ENCODE results near the gene EEPD1. TPM values are rescaled to one million over a fixed set of nuclear protein-coding genes. Genes with fewer than 3 reads are reported as not detected.

EEPD1 gene
- total RNA-seq, 2 experiments from 2014 or later = 1.2 to 1.3 TPM

DNA sequence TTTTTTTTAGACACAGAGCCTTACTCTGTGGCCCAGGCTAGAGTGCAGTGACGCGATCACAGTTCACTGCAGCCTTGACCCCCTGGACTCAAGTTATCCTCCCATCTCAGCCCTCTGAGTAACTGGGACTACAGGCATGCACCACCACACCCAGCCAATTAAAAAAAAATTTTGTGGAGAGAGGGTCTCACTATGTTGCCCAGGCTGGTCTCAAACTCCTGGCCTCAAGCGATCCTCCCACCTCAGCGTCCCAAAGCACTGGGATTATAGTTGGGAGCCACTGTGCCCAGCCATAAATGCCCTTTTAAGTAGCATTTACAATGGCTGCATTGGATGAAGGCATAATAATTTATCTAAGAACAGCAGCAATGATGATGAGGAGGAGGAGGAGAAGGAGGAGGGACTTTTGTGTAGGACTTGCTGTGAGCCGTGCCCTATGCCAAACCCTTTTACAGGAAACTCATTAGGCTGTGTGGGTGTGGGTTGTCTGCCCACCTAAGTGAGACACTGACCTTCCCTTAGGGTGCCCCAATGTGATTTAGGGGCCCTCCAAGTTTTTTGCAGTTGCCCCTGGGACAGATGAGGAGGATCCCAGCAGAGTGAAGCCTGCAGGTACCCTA, 51.1 kb downstream of the EEPD1 start:
- Mint-ChIP-seq H3K4me3 (no peak overlapping the region), H3K27me3 (no peaks in the 10 kb centered on the region), H3K27ac (no peak overlapping the region), H3K36me3 (no peaks in the 10 kb centered on the region), H3K4me1 (ENCODE audit: low read depth) (peaks cover 42% of the 10 kb centered on the region), H3K9me3 (no peaks in the 10 kb centered on the region)
- CTCF ChIA-PET = no interaction called here
- DNase-seq = no peak
- POLR2A ChIA-PET = no interaction called here
- intact Hi-C loops (cut with micrococcal nuclease) = no loop called here

DNA sequence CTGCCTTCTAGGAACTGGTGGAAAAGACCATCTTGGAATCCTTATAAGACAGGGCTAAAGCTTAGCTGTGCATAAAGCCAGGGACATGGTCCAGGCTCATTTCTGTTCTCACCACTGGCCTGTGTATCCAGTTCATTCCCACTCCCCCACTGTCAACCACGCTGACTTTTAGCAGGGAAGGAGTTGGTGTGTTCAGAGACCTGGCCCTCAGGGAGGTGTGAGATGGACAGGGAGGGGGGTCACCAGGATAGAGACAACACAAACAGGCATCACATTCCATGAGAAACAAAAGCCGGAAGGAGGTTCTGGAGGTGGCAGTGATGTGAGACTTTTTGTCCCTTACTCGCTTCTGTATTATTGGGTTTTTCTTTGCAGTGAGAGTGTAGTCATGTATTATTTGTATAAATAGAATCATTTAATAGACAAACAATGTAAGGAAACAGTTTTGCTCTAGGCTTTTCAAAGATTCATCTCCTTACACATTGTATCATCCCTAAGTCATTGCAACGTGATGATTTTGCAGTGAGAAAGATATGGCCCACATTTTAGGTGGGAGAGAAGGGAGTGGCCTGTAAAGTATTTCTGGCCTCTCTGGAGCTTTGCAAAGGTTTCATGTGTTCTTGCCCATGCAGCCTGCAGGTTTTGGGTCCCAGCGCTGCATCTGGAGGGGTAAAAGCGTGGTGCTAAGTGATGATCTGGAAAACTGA, 52.0 kb downstream of the EEPD1 start:
- Mint-ChIP-seq H3K9me3 (no peaks in the 10 kb centered on the region), H3K27ac (no peak overlapping the region), H3K4me3 (no peak overlapping the region), H3K4me1 (ENCODE audit: low read depth) (peaks cover 48% of the 10 kb centered on the region), H3K36me3 (no peaks in the 10 kb centered on the region), H3K27me3 (no peaks in the 10 kb centered on the region)
- ChIA-PET CTCF (no interaction called here), POLR2A (no interaction called here)
- intact Hi-C loops (cut with micrococcal nuclease) = loop anchor here (5.0 kb wide), 1 partner anchor 82 kb away; no protein-coding TSS in a partner anchor
- DNase-seq = no peak

DNA sequence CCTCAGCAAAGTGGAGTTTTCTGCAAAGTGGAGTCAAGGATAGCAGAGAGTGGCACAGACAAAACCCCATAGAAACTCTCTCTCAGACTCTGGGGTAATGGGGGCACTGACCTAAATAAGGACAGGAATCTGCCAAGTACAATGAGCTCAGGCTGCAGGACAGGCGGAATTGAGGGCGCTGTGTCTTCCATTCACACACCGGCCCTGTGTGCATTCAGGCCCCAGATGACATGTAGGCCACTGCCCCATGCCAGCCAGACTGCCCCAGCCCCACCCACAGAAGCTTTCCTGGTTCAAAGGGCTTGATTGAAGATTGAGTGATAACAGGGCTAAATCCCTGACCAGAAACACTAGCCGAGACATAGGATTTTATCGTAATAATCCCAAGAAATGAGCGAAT, 52.7 kb downstream of the EEPD1 start:
- ChIA-PET CTCF (no interaction called here), POLR2A (no interaction called here)
- no peak overlapping the region for H3K27ac Mint-ChIP-seq
- DNase-seq = no peak
- peaks cover 53% of the 10 kb centered on the region for H3K4me1 Mint-ChIP-seq (ENCODE audit: low read depth)
- intact Hi-C loops (cut with micrococcal nuclease) = loop anchor here (5.0 kb wide), 1 partner anchor 81 kb away; no protein-coding TSS in a partner anchor
- no peaks in the 10 kb centered on the region for H3K36me3 Mint-ChIP-seq
- H3K9me3 Mint-ChIP-seq = no peaks in the 10 kb centered on the region
- no peaks in the 10 kb centered on the region for H3K27me3 Mint-ChIP-seq
- no peak overlapping the region for H3K4me3 Mint-ChIP-seq

DNA sequence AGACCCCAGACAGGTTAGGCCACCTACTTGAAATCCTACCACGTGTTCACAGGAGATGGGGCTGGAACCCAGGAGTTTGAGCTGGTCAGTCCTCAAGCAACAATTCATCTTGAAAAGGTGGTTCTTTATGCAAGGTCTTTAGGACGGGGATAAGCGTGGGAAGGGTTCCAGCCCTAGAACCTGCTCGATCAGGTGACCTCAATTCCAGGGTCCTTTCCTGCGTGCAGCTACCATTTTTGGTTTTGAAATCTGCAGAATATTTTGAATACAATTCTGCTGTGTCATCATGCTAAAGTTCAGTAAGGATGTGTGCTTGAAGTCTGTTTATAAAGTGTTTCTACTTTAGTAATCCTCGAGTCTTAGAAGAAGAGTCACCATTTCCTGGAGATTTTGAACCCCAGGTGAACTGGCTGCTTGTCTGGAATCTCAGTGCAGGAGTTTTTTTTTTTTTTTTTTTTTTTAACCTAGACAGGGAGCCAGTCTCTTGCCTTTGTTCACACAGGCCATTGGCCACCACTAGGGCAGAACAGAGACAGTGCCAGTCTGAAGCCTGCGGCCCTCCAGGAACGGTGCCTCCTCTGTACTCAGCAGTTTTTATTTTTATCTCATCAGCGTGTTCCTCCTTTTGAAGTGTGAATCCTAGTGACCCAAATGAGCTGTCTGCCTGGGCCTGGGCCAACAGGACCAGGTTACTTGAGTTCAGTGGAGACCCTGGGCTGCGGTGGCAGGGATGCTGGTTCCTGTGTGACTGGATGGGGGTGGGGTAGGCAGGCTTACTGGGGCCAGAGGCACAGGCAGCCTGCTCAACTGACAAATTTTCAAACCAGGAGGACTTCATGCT, 54.6 kb downstream of the EEPD1 start:
- H3K27ac Mint-ChIP-seq = peak overlapping the region; percentile 42
- no peak overlapping the region for H3K4me3 Mint-ChIP-seq
- peaks cover 45% of the 10 kb centered on the region for H3K4me1 Mint-ChIP-seq (ENCODE audit: low read depth)
- ChIA-PET POLR2A (interaction anchor here (0.6 kb wide), 1 partner anchor 35 kb away, joined by 5 read pairs; no protein-coding TSS in a partner anchor), CTCF (interaction anchor here (0.8 kb wide), 1 partner anchor 46 kb away, joined by 3 read pairs; no protein-coding TSS in a partner anchor)
- DNase-seq = peak; percentile 47
- H3K27me3 Mint-ChIP-seq = no peaks in the 10 kb centered on the region
- H3K36me3 Mint-ChIP-seq = no peaks in the 10 kb centered on the region
- intact Hi-C loops (cut with micrococcal nuclease) = loop anchor here (5.0 kb wide), 1 partner anchor 80 kb away; no protein-coding TSS in a partner anchor
- H3K9me3 Mint-ChIP-seq = no peaks in the 10 kb centered on the region

DNA sequence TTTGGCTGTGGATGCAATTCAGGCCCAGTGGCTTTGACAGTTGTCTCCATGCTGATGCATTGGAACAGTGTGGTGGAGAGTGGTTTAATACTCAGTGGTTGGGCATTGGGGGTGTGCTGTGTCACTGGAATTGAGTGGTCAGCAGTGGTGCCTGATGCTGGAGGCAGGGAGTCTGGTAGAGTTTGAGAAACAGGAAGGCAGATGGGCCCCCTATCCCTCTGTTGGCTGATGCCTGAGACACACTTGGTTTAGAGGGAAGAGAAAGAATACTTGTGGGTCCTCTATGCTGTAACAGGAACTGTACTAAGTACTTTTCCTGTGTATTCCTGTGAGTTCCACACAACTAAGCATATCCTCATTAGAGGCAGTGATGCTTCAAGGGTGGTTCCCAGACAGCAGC, 55.4 kb downstream of the EEPD1 start:
- ChIA-PET POLR2A (no interaction called here), CTCF (no interaction called here)
- no peaks in the 10 kb centered on the region for H3K27me3 Mint-ChIP-seq
- H3K9me3 Mint-ChIP-seq = no peaks in the 10 kb centered on the region
- H3K4me3 Mint-ChIP-seq = no peak overlapping the region
- no peak for DNase-seq
- H3K27ac Mint-ChIP-seq = no peak overlapping the region
- H3K4me1 Mint-ChIP-seq (ENCODE audit: low read depth) = peaks cover 40% of the 10 kb centered on the region
- intact Hi-C loops (cut with micrococcal nuclease) = loop anchor here (5.0 kb wide), 1 partner anchor 79 kb away; no protein-coding TSS in a partner anchor
- H3K36me3 Mint-ChIP-seq = no peaks in the 10 kb centered on the region

DNA sequence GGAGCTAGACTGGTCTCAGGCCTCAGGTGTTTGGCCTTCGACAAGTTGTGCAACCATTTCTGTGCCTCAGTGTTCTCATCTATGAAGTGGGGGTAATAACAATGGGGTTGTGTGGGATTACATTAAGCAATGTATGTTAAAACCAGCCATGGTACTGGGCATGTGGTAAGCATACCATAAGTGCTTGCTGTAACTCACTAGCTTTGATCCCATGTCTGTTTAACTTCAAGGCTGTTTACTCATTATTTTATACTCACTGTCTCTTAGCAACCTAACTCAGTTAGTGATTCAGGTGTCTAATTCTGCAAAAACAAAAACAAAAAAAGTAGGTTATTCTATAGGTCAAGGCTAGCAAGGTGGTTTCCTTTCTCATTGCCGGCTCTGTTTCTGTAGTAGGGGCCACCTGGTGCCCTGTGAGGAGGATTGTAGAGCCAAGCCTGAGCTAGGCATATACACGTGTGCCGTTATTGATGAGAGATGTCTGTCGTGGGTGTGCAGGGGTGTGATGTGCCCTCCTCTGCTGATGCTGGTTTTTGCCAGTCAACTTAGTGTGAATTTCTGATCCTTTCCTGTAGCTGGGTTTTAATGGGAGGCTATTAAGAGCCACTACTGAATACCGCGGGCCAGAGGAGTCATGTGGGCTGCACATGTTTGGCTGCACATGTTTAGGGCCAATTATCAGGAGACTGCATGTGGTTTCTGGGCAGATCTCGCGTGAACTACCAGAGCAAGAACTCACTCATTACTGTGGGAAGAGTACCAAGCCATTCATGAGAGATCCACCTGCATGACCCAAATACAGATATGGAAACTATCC, 56.2 kb downstream of the EEPD1 start:
- H3K9me3 Mint-ChIP-seq = no peaks in the 10 kb centered on the region
- ChIA-PET POLR2A (no interaction called here), CTCF (no interaction called here)
- no peak for DNase-seq
- no peak overlapping the region for H3K27ac Mint-ChIP-seq
- no peaks in the 10 kb centered on the region for H3K27me3 Mint-ChIP-seq
- intact Hi-C loops (cut with micrococcal nuclease) = loop anchor here (5.0 kb wide), 1 partner anchor 78 kb away; no protein-coding TSS in a partner anchor
- H3K36me3 Mint-ChIP-seq = no peaks in the 10 kb centered on the region
- H3K4me3 Mint-ChIP-seq = no peak overlapping the region
- peaks cover 37% of the 10 kb centered on the region for H3K4me1 Mint-ChIP-seq (ENCODE audit: low read depth)

DNA sequence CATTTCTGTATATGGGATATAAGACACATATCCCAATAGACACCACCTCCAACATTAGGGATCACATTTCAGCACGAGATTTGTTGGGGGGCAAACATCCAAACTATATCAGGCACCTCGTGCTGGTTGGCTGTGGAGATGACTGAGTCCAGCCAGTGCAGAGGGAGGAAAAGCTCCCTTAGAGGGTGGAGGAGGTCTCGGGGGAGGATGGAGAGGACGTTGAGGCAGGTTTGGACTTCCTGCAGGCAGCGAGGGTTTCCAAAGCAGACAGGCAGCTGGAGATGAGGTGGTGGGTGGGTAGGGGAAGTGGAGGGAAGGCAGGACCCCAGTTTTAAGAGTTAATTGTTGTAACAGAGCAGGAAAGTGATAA, 56.7 kb downstream of the EEPD1 start:
- Mint-ChIP-seq H3K4me1 (ENCODE audit: low read depth) (peaks cover 37% of the 10 kb centered on the region), H3K4me3 (no peak overlapping the region), H3K36me3 (no peaks in the 10 kb centered on the region), H3K27ac (no peak overlapping the region), H3K27me3 (no peaks in the 10 kb centered on the region), H3K9me3 (no peaks in the 10 kb centered on the region)
- intact Hi-C loops (cut with micrococcal nuclease) = loop anchor here (5.0 kb wide), 1 partner anchor 78 kb away; no protein-coding TSS in a partner anchor
- ChIA-PET CTCF (no interaction called here), POLR2A (no interaction called here)
- no peak for DNase-seq

DNA sequence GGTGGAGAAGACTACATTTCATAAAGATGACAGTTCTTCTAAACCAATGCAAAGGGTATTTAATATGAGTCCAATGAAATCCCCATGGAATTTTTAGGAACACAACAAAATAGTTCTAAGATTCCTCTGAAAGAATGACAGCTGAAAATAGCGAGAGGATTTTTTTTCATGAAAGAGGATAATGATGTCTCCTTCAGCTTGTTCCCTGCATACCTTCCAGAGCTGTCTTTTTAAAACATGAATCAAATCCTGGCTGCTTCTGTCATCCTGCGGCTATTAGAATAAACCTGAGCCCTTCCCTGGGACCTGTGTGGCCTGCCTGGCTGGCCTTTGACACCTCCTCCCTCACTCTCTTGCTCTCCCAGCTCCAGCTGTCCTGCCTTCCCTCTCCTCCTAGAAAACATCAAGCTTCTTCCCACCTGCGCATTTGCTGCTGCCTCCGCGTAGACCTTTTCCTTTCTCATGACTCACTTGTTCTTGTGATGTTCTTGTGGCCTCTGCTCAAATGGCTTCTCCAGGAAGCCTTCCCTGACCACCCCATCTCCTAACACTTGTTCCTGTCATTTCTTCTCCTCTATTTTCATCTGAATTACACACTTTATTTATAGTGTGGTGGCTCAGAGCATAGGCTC, 57.4 kb downstream of the EEPD1 start:
- Mint-ChIP-seq H3K4me3 (no peak overlapping the region), H3K27ac (no peak overlapping the region), H3K27me3 (no peaks in the 10 kb centered on the region), H3K36me3 (no peaks in the 10 kb centered on the region), H3K4me1 (ENCODE audit: low read depth) (peaks cover 37% of the 10 kb centered on the region), H3K9me3 (no peaks in the 10 kb centered on the region)
- ChIA-PET POLR2A (no interaction called here), CTCF (no interaction called here)
- intact Hi-C loops (cut with micrococcal nuclease) = no loop called here
- no peak for DNase-seq

DNA sequence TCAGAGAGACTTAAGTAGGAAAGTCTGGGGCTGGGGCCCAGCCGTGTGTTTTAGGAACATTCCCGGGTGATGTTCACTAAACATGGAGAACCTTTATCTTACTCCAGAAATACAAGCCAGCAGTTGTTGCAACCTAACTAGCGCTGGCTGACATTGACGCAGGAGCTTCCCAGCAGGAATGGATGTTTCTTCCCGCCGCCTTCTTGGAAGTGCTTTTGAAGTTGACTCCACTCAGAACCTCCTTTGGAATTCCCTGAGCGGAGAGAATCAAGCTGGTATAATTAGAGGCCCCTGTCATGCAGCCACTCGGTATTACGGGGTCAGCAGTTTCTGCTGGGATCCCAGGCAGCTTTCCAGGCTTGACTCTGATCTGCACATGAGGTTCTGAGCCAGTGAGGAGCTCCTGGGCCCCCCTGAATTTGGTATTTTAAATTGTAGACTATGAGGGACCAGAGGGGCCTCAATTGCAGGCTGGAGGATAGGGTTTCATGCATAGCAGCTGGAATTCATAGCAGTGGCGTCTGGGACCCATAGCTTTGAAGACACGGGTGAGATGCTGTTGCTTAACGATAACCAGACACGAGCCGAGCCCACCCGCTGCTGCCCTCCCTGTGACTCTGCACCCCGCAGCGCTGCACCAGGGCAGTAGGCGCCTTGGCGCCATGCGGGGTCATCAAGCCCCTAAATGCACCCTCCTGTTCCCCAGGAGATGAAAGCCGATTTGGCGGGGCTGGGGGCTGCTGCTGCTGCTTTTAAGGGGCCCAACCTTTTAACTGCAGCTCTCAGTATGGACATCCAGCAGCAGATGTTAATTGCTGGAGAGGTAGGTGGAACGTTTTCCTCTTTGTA, 61.8 kb downstream of the EEPD1 start:
- no peaks in the 10 kb centered on the region for H3K36me3 Mint-ChIP-seq
- POLR2A ChIA-PET = no interaction called here
- no peak for DNase-seq
- H3K27me3 Mint-ChIP-seq = no peaks in the 10 kb centered on the region
- H3K4me1 Mint-ChIP-seq (ENCODE audit: low read depth) = peaks cover 8% of the 10 kb centered on the region
- no peak overlapping the region for H3K4me3 Mint-ChIP-seq
- intact Hi-C loops (cut with micrococcal nuclease) = no loop called here
- no peak overlapping the region for H3K27ac Mint-ChIP-seq
- no peaks in the 10 kb centered on the region for H3K9me3 Mint-ChIP-seq
- CTCF ChIA-PET = no interaction called here

DNA sequence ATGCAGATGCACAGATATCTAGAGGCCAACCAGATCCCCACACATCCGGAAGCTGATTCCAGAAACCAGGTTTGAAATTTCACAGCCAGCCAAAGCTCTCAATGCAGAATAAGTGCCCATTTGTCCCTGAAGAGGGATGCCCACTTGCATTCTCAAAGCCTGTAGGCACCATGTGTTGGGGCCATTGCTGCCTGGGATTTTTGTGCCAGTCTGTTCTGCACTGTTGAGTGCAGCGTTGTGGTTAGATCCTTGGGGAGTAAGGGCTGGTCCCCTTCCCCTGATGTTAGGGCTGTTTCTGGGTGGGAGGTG, 62.4 kb downstream of the EEPD1 start:
- CTCF ChIA-PET = no interaction called here

DNA sequence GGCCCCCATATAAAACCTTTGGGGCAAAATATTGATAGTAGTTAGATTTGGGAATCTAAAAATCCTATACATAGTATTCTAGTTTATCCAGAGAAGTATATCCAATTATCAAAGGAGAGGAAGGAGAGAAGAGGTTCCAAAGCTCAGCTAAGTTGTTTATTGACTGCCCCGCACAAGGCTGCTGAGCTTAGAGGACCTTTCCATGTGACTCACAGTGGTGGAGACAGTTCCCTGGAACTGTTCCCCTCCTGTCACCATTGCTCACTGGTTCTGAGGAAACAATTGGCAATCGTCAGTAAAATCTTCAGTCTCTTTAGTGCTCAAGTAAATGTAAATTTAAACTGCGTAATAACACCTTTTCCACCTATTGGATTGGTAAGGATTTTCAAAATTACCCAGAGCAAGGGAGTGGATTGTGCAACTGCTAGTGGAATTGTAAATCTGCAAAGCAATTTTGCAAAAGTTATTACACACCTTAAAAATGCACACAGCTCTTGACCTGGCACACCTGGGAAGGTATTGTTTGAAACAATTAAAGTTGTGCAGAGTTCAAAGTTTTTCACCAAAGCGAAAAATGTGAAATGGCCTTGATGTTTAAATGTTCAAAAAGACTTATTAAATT, 63.1 kb downstream of the EEPD1 start:
- H3K4me3 Mint-ChIP-seq = no peak overlapping the region
- no peak for DNase-seq
- intact Hi-C loops (cut with micrococcal nuclease) = no loop called here
- peaks cover 3% of the 10 kb centered on the region for H3K4me1 Mint-ChIP-seq (ENCODE audit: low read depth)
- no peaks in the 10 kb centered on the region for H3K36me3 Mint-ChIP-seq
- H3K27me3 Mint-ChIP-seq = no peaks in the 10 kb centered on the region
- POLR2A ChIA-PET = no interaction called here
- CTCF ChIA-PET = no interaction called here
- no peak overlapping the region for H3K27ac Mint-ChIP-seq
- H3K9me3 Mint-ChIP-seq = no peaks in the 10 kb centered on the region

More for the DNA sequence above, 62.4 kb downstream of the EEPD1 start:
- Mint-ChIP-seq H3K27ac (no peak overlapping the region), H3K4me1 (ENCODE audit: low read depth) (peaks cover 7% of the 10 kb centered on the region), H3K9me3 (no peaks in the 10 kb centered on the region), H3K4me3 (no peak overlapping the region), H3K36me3 (no peaks in the 10 kb centered on the region), H3K27me3 (no peaks in the 10 kb centered on the region)
- DNase-seq = no peak
- intact Hi-C loops (cut with micrococcal nuclease) = no loop called here
- POLR2A ChIA-PET = no interaction called here

Measured in activated CD4-positive, alpha-beta memory T cell treated with anti-CD3 and anti-CD28 coated beads for 36 hours (primary cell).